Measurements from ENCODE around the gene OTX2.

- no peak for TF ChIP-seq CTCF (IDR thresholded peaks at IDR 0.05)
- TF ChIP-seq POLR2A (IDR thresholded peaks at IDR 0.05), result no peak
These were observed 3.5 kb downstream of the OTX2 start for GRCh38 chr14:56806760-56807159.

Measured in lower leg skin (tissue), 3 donors.